LNCAP (cell line): ENCODE data around the gene SLF1.

Experiments
- TF ChIP-seq, protein P1 (sequence below): fragments of 450-650 bp; IDR thresholded peaks from 2 replicates; pipeline ENCODE4 v1.5.1; 2017; ENCODE audit warnings: mild to moderate bottlenecking

Gene SLF1

DNA sequence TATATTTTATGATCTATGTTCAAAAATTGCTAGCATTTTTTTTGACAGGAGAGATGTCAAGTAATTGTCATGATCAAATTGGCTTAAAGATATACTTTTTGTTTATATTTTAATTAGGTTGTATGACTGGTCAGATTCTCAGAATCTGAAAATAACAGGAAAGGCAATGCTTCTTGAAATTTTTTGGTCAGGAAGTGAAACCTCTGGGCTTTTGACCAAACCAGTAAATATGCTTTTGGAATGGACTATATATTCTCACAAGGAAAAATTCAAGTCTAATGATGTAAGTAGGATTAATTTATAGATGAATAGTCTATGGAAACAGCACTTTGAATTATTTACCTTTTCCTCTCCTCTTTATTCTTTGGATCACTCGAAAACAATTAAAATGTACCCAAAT is 52.3 kb downstream of the SLF1 start:
- TF ChIP-seq, protein P1, sequence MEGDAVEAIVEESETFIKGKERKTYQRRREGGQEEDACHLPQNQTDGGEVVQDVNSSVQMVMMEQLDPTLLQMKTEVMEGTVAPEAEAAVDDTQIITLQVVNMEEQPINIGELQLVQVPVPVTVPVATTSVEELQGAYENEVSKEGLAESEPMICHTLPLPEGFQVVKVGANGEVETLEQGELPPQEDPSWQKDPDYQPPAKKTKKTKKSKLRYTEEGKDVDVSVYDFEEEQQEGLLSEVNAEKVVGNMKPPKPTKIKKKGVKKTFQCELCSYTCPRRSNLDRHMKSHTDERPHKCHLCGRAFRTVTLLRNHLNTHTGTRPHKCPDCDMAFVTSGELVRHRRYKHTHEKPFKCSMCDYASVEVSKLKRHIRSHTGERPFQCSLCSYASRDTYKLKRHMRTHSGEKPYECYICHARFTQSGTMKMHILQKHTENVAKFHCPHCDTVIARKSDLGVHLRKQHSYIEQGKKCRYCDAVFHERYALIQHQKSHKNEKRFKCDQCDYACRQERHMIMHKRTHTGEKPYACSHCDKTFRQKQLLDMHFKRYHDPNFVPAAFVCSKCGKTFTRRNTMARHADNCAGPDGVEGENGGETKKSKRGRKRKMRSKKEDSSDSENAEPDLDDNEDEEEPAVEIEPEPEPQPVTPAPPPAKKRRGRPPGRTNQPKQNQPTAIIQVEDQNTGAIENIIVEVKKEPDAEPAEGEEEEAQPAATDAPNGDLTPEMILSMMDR: no peak

DNA sequence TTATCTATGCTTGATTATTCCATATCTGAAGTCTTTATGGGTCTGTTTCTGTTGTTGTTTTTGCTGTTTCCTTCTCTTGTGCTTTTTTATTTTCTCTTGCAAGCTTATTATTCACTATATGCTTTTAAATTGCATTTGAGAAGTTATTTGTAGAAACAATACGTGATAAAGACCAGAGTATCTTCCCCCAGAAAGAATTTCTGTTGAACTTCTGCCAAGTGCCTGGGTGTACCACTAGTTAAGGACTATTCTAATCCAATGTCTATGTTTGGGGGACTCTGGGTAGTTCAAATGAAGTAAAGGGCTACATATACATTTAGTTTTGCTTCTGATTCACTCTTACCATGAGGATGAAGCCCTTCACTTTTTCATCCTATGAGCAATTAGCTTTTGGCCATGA is 54.3 kb downstream of the SLF1 start:
- TF ChIP-seq, protein P1: no peak

DNA sequence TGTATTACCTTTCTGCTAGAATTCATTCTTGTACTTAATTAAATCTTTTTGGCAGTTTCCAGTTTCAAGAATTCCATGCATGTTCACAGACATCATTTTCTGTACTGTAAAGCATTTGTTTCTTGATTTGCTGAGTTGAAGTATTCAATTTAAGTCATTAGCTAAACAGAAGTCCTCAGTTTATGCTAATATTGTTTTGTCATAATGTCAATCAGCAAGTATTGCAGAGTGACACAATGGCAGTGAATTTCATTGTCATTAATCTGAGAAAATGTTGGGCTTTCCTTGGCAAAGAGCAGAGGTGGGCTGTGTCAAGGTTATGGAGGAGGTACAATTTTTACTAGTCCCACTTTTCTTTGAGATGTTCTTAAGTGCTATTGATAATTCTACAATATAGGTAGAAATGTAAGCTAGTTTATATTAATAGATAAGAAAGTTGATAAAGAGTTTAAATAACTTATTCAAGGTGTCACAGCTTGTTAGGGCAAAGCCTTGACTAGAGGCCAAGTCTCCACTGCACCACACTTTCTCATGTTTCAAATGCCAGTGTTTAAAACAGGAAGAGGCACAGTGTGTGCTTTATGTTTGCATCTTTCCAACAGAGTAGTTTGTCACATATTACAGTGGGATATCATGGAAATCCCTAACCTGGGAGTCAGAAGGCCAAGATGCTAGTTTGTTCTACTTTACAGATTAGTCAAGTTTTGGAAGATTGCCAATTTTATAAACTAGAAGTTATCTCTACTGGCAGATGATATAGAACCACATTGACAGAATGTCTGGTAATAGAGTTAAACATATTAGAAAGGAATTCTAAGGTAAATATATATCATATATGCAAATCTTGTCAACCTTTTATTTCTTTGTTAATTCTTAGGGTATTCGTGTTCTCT is 56.3 kb downstream of the SLF1 start:
- TF ChIP-seq, protein P1: no peak

DNA sequence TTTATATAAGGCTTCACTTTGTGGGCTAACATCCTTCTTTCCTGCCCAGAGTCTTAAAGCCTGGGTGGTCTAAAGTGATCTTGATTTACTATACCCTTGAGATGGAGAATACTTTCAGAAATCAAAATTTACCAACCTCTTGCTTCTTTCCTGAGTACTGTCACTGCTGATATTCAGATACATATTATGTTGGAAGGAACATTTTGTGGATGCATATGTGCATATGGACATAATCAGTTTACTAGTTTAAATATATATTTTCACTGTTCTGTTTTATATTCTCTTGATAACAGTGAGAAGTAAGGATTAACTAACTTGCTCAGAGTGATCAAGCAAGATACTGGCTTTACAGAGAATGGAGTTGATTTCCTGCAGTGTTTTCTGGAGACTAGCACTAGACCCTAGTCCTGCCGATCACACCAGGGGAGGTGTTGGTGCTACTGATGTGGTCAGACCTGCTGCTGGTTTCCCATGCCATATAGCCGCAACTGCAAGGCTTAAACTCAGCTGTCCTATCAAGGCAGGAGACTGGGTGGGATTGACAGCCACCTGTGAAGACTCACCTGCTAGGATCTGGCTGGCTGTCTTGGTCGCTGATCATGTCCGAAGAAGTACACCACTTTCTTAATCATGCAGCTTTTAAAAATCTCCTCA is 57.6 kb downstream of the SLF1 start:
- TF ChIP-seq, protein P1: no peak

DNA sequence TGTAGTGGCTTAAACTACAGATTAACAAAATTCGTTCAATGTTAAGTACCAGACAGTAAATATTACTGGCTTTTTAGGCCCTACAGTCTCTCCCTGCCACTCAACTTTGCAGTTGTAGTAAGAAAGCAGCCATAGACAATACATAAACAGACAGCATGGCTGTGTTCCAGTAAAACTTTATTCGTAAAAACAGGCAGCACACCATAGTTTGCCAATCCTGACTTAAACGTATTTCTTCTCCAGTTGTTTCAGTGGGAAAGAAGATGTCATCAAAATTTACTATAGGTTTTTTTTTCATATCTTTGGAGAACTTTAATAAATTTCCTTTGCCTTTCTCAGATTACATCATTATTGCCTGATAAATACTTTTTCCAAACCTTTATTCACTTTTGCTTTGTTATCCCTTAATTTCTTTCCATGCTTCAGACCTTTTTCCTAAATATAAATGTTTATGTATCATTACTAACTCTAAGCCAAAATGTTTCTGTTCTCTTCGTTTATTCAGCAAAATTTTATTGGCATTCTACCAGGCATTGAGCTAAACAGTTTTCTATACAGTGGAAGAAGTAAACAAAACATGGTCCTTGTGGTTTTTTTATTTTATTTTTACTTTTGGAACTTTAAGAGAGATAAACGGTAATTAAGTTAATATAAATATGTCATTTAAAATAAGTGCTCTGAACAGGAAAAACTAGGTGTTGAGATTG is 64.5 kb downstream of the SLF1 start:
- TF ChIP-seq, protein P1: no peak

DNA sequence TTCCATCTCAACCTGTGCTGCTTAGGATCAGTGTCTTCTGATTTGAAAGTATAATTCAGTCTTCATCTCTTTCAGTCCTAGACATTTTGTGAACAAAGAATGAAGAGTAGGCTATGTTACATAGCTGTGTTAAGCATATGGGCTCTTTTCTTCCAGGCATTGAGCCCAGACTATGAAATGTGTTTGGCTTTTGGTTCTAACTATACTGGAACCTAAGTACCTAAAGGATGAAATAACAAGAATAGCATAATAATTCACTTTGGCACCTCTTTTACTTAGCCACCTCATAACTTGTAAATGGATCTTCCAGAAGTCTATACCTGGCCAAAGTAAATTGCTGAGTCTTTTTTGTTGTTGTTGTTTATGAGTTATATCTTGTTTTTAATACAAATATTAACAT is 71.4 kb downstream of the SLF1 start:
- TF ChIP-seq, protein P1: no peak

DNA sequence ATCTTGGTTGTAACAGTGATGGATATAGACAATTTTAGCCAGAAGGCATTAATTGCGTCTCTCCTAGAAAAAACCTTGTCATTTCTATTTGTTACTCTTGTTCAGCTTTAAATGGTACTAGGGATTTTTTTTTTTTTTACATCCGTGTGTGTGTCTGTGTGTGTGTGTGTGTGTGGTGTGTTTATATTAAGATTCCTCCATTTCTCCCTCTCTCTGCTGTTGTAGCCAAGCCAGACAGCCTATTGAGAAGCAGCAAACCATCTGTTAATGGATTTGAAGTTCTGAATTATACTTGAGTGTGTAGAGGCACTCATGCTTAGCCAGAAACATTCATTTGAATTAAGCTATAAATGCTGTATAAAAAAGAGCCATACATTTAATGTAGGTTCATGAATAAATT is 72.3 kb downstream of the SLF1 start:
- TF ChIP-seq, protein P1: no peak
